HG02884 (cell line): ENCODE measurements around the gene NRDC.

Source experiments
- ATAC-seq: cut with Tn5 transposase; IDR thresholded peaks from one replicate; pipeline ENCODE4 v1.9.1; 2021; ENCODE audit warnings: mild to moderate bottlenecking, moderate library complexity; ENCODE audit not compliant: unreplicated experiment

The NRDC gene, protein sequence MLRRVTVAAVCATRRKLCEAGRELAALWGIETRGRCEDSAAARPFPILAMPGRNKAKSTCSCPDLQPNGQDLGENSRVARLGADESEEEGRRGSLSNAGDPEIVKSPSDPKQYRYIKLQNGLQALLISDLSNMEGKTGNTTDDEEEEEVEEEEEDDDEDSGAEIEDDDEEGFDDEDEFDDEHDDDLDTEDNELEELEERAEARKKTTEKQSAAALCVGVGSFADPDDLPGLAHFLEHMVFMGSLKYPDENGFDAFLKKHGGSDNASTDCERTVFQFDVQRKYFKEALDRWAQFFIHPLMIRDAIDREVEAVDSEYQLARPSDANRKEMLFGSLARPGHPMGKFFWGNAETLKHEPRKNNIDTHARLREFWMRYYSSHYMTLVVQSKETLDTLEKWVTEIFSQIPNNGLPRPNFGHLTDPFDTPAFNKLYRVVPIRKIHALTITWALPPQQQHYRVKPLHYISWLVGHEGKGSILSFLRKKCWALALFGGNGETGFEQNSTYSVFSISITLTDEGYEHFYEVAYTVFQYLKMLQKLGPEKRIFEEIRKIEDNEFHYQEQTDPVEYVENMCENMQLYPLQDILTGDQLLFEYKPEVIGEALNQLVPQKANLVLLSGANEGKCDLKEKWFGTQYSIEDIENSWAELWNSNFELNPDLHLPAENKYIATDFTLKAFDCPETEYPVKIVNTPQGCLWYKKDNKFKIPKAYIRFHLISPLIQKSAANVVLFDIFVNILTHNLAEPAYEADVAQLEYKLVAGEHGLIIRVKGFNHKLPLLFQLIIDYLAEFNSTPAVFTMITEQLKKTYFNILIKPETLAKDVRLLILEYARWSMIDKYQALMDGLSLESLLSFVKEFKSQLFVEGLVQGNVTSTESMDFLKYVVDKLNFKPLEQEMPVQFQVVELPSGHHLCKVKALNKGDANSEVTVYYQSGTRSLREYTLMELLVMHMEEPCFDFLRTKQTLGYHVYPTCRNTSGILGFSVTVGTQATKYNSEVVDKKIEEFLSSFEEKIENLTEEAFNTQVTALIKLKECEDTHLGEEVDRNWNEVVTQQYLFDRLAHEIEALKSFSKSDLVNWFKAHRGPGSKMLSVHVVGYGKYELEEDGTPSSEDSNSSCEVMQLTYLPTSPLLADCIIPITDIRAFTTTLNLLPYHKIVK

DNA sequence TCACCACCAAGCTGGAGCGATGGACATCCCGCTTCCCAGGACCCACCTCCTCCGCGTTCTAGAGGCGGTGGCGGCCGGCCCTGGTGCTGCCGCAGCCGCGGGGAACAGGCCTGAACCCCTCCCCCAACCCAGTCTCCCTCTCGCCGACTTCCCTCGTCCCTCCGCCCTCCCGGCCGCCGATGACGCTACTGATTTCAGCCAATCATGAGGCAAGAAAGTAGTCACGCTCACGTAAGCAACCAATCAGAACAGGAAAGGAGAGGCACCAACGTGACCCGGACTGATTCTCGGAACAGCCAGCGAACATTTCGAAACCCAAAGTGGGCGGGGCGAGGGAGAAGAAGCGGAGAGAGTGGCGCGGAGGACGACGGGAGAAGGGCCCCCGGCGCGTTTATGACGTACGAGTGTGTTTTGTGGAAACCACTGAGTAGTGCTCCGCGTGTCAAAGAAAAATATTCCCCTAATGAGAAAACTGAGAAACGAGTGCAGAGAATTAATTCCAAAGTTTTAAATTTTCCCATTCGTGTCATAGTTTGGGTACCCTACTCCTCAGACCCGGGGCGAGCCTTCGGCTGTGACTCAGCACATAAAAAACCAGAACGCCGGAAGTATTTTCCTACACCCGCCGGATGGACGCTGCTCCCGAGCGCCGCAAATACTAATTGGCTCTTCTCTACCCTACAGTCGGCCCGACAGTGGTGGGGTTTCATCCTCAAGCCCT is at the start of gene NRDC:
Gene NRDC, minus strand, starts transcription at position 112 of the 721 bp plus-strand sequence. CDS start 112 bp downstream, outside the sequence.
- ATAC-seq: peak; percentile 92

DNA sequence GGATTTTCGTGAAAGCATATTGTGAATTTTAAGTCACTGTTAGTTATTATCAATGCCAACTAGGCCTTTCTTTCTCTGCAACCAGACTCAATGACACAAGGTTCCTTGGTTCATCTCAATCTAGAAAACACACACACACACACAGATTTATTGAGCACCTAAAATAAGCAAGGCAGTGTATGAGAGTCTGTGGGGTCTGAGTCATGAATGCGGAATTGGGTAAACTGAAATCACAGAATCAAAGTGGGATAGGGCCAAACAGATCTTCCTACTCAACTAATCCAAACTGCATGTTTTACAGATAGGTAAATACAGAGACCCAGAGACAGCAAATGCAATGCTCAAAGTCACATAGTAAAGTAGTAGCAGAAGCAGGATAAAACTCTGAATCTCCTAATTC is 48.5 kb upstream of the NRDC start:
- ATAC-seq: no peak

DNA sequence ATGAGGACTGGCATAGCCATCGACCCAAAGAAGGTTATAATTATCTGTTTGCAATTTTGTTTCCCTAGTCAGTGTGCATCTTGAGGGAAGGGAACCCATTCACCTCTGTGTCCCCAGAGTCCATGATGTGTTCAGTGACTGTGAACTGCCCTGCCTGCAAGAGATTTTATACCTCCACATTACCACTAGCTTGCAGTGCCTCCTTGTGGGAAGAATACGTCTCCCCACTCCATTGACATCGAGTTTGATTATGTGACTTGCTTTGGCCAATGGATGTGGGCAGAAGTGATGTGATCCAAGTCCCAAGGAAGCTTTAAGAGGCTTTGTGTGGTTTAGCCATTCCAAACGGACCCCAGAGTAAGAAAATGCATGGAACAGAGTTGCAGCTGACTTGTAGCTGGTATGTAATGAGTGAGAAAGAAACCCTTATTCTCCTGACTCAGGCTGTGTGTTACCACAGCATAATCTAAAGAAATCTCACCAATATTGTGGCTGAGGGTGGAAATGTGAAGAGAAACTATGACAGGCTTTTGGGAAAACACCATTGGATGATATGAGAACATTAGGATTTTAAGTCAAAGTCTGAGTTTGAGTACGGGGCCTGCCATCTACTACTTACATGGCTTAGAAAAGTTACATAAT is 47.8 kb upstream of the NRDC start:
- no peak for ATAC-seq

DNA sequence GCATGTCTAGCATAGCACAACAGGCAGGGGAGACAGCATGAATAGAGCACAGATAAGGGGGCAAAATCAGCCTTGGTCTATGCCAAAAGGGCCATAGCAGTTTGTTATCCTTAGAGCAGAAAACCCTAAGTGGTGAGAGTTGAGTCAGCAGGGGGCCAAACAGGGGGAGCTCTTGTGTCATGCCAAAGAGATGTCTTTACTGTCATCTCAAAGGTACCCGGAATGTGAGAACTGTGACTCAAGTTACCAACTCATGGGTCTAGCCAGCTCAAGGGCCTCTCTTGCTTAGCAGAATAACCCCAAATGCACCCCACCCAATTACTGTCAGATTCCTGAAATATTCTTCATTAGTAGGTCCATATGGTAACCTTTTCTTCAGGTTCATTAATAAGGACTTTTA is 45.9 kb upstream of the NRDC start:
- ATAC-seq: no peak

DNA sequence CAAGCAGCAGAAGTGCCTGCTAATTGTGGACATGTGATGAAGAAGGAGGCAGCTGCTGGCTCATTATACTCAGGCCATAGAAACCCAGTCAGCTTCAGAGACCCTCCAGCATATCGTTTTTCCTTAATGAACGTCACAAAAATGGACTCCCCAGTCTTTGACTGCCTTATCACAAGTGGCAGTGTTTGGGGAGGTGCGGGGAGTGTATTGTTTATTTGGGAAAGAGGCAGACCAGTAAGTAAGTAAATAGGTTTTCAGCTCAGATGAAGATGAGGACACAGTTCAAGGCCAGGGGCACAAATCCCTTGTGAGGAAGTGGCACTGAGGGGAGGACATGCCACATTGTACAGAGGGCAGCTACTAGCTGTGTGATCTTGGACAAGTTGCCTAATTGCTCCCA is 43.5 kb upstream of the NRDC start:
- ATAC-seq: no peak

DNA sequence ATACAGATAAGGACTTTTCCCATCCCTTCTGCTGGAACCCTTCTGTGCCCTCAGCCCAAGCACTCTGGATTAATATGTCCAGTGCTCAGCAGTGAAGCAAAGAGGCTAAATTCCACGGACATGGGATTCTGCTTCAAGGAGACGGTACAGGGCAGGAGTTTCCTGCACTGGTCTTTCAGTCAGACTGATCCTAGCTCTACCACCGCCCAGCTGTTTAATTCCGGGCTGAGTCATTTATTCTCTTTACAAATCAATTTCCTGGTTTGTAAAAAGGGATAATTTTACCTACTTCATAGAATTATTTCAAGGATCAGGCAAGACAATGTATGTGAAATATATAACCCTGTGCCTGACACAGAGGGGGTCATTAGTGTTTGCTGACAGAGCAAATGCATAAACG is 41.6 kb upstream of the NRDC start:
- ATAC-seq: no peak

DNA sequence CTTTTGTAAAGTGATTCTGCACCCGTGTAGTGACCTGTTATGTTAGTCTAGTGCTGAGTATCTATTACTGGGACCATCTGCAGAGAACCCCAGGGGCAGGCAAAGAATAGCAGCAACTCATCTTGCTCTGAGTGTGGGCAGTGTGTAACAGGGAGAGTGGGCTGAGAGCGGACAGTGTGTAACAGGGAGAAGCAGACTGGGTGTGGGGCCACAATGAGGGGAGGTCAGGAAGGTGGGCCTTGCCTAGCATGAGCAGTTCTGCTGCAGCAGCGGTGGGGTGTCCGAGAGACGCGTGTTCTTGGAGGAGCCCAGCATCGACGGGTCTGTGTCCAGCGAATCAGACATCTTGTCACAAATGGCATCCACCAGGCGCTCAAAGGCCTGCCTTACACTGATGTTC is 41.2 kb upstream of the NRDC start:
- no peak for ATAC-seq

DNA sequence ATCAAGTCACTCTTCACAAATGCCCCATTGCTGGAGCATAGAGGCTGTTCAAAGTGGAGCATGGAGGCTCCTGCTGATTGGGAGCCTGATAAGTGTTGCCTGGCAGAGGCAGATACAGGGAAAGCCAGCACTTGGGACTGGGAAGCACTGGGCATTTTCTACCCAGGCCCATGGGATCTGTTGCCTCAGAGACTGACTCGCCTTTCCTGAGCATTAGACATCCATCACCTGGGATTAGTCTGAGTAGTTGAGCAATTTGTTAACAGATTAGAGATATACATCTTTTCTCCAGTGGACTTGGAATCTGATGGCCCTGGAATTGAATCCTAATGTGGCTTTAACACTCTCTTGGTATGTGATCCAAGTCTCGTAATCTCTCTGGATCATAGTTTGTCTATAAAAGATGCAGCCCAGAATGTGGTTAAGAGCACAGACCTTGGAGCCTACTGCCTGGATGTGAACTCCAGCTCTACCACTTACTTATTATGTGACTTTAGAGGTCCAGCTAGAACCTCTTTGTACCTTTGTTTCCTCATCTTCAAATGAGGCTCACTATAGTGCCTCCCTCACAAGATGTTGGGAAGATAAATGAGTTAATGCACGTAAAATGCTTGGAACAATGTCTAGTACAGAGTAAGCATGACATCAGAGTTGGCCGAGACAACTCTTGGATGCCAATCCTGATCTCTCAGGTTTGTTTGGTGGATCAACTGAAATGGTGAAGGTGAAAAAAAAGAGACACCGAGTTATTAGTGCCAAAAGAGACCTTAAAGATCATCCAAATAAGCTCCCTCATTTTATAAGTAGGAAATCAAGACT is 38.3 kb upstream of the NRDC start:
- ATAC-seq: no peak

DNA sequence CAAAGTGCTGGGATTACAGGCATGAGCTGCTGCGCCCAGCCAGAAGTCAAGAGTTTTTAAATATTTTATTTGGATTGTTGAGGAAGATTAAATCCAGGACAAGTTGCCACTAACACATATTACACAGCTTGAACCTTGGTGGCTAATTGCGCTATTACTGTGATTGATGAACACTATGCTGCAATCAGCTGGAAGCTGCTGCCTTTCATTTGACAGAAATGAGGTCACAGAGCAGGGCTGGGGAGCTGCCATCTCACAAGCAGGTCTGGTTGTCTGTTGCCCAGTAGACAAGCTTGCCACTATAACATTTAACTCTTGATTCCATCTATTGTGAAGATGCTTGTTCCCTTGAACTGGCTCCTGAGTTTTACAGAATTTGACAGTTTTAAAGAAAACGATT is 37.4 kb upstream of the NRDC start:
- ATAC-seq: no peak

DNA sequence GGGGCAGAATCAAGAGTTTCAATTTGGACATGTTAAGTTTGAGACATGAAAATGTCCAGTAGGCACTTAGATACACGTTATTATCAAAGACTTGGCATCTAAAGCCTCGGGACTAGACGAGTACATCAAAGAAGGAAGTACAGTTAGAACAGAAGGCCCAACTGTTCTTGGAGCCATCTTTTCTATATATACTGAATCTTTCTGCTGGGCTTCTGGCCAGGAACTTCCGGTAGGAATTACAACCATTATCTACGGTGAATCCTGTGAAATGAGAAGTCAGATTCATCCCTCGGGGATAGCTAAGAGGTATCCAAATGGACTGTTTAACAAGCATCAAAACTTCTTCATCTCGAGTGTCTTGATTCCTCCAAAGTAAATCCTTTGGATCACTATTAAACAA is 34.4 kb upstream of the NRDC start:
- no peak for ATAC-seq

DNA sequence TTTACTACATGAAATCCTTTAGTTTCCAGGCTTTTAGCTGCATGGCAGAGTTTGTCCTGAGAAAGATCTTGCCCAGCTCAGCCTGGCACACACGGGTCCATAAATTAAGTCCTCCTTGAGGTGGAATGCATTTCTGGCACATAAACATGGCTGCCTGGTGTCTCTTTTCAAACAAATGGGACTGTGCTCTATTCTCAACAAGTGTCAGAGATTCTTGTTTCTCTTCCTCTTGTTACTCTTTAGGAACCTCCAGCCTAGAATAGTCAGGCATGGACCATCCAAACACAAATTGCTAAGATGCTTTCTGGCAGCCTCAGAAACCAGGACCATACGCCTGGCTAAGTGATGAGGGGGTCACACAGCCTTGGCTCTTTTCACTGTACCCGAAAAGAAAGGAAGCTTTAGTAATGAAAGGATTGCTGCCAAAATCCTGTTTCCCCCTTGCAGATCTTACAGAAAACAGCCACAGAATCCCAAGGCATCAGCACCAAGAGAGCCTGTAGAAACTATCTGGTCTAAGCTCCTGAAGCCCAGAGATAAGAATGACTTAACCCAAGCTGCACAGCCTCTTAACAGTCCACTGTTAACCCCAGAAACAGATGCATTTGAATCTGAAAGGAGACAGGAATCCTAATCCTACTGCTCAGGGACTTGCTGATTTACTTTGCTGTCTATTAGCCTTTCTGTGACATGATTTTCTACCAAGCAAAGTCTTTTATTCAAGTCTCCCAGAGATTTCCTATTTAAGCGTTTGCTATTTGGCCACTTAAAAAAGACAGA is 31.9 kb upstream of the NRDC start:
- no peak for ATAC-seq

DNA sequence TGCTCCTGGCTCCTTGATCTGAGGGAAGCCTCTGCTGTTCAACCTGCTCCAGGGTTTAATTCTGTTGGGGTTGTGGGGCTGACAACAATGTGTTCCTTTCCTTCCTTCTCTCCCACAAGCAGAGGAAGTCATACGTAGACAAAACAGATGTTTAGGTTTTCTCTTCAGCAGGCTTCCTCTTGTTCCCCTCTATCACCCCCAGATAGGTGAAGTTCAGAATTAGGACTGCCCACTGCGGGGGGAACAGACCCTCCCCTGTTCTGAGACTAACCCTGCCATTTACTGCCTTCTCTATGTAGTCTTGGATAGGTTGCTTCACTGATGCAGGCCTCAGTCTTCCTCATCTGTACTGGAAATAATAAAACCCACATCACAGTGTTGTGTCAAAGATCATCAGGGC is 30.0 kb upstream of the NRDC start:
- no peak for ATAC-seq

DNA sequence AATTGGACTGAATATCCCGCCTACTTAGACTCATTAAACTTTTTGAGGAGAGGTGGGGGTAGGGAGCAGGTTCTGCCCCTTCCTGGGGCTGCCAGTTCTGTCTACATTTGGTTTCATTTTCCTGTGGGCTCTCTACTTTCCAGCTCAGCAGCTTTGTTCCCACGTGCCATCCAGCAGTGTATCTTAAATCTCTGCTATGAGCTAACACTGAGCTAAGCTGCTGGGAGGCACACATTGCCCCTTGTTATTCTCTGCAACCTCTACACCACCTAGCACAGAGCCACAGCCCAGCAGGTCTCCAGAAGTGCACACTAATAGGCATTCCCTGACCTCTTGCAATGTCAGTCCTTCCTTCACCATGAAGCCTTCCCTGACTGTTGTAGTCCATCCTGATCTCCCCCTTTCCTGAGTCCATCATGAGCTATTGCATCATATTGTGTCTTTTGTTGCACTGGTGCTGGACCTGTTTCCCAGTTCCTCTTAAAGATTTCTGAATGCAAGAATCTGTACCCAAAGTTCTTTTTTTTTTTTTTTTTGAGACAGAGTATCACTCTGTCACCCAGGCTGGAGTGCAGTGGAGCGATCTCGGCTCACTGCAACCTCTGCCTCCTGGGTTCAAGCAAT is 28.7 kb upstream of the NRDC start:
- ATAC-seq: no peak

DNA sequence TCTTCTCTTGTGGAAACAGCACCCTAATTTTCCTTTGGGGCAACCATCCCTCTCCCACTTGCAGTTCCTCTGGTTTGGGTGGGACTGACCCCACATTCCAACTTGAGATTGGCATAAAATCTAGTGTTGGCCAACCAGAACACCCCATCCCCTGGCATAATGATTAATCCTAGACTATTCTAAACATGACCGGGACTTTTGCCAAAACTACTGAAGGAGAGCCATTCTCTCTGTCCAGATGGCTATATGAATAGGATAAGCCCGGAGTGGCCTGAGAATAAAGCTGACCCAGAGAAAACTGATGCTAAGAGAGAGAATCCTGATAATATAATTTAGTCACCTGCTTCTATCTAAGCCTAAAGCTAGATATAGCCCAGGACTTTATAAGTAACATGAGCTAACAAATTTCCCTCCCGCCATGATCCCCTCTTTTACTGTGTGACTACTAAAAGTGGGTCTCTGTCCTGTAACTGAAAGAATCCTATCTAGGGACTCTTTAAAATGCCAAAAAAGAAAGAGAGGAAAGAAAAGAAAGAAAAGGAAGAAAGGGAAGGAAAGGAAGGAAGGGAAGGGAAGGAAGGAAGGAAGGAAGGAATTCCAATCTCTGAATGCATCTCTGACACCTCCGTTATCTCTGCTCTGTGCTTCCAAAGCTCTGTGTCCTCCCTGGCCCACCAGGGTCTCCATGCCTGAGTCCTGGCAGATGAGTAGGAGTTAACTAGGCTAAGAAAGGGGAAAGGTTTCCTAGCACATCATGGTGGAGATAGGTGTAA is 28.0 kb upstream of the NRDC start:
- no peak for ATAC-seq

DNA sequence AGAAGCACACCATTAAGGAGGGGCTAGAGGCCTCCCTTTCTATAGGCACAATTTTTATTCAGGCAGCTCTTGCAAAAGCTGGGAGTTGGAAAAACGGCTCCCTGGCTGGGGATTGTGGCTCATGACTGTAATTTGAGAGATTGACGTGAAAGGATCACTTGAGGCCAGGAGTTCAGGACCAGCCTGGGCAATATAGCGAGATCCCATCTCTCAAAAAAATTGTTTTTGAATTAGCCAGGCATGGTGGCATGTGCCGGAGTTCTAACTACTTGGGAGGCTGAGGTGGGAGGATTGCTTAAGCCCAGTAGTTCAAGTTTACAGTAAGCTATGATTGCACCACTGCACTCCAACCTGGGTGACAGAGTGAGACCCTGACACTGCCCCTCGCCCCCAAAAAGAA is 23.9 kb upstream of the NRDC start:
- ATAC-seq: no peak

DNA sequence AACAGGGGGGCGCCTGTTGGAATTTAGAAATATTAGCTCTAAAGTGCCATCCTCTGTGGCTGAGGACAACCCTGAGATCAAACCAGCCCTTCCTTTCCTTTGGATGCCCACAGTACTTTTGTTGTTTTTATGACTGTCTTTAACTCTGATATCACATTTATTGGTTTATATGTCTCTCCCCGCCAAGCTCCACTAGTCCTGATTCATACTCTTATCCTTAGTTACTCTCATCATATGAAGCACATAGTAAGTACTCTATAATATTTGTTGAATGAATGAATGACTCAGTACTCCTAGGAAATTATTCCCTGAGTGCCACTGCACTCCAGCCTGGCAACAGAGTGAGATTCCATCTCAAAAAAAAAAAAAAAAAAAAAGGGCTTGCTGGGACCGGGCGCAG is 22.6 kb upstream of the NRDC start:
- no peak for ATAC-seq

DNA sequence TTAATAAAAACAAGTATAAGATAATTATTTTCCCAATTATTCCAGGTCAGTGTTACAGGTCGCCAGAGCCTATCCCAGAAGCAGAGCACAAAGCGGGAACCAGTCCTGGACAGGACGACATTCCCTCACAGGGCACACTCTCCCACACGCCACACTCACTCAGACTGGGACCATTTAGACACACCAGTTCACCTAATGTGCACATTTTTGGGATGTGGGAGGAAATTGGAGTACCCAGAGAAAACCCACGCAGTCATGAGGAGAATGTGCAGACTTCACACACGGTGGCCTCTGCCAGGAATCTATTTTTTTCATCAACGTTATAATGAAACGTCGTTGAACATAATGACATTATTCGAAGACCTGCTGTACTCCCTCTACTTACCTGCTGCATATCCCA is 20.5 kb upstream of the NRDC start:
- no peak for ATAC-seq
